GM18505 (cell line): Measurements from ENCODE around the gene STX12.
A peak's percentile ranks its signal among the peaks of the same experiment; 100 is the strongest.

Source experiments
- ATAC-seq: cut with Tn5 transposase; IDR thresholded peaks from one replicate; pipeline ENCODE4 v1.9.1; 2021; ENCODE audit not compliant: unreplicated experiment
- POLR2A ChIP-seq: IDR thresholded peaks from 4 replicates; pipeline ENCODE4 v1.6.1; 2011; ENCODE audit warnings: borderline replicate concordance; ENCODE audit not compliant: insufficient read depth, insufficient read length; ENCODE audit errors: extremely low read depth

Gene STX12

DNA sequence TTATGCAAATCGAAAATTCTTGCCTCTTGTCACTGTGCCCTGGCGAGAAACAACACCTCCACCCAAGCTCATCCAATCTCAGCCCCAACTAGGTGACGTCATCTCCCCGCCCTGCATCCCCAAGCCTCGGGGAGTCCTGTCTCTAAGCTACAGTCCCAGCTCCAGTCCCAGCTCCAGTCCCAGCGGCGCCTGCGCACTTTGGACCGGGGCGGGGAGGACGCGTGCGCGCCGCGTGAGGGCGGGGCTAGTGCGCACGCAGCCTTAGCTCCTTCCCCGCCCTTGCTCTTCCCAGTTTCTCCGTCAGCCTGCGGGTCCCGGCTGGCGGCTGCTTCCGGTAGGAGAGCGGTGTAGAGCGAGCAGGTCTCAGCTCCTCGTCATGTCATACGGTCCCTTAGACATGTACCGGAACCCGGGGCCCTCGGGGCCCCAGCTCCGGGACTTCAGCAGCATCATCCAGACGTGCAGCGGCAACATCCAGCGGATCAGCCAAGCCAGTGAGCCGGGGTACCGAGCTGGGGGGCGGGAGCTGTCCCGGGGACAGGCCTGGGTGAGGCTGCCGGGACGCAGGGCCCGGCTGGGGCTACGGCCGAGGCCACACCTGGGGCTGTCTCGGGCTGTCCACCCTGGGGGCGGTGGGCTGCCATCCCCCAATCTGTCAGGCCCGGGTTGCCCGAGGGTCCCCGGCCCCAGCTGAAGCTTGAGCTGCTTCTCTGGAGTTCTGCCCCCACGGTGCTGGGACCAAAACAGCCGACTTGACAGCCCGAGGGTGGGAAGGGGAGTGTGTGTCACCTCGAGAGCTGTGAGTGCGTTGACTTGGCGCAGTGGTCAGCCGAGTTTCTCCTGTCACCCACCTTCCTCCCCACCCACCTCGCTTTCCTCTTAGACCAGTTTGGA, at the start of gene STX12:
STX12 (plus strand) TSS at position 288 of the 894 bp plus-strand sequence; CDS start at position 377, 89 bp downstream.
- TF ChIP-seq POLR2A, result peak; percentile 87
- ATAC-seq, result peak; percentile 82

DNA sequence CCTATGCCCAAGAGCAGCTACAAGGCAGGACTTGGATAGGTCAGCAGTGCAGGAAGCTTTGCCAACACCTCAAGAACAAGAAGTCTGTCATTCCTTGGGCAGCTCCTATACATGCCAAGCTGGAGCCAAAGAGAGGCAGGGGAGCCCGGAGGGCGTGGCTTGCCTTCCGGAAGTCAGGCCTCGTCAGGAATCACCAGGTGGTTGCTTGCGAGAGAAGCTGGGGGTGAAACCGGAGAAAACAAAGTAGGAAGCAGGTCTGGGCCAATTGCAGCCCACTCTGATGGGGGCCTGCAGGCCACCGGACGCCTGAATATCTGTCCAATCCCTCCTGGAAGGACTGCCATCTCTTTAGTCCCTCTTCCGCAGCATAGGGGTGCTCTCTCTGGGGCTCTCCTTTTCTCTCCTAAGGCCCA, 48.1 kb upstream of the STX12 start:
- ATAC-seq, result no peak
- no peak for TF ChIP-seq POLR2A

DNA sequence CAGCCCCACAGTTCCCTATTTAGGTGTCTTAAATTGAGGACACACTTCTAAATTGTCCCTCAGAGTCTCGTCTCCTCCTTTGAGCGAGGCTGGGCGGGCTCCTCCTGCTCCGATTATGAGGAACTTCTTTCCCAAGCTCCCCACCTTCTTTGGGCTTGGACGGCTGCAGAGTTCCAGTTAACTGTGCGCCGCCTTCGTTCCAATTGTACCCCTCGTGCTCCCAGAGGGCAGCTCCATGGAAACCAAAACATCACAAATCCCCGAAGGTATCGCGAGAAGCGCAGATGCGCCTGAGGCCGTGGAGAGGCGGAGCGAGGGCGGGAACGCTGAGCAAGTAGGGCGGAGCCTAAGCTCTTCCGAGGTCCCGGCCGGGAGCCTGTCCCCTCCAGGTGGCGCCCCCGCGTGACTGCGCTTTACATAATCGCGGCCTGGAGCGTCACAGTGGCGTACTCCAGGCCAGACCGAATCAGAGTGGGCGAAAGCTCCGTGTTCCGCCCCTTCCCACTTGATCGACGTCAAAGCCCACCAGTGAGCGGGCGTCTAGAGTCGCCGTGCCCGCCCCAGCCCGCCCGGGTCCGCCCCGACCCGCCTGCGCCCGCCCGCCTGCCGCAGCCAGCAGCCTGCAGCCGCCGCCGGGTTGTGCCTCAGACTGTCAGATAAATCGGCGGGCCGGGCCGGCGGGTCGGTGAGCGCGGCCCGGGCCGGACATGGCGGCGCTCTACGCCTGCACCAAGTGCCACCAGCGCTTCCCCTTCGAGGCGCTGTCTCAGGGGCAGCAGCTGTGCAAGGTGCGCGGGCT, 47.4 kb upstream of the STX12 start, which contains the start of gene FAM76A:
FAM76A (plus strand) TSS at position 588 of the 799 bp plus-strand sequence; CDS start at position 708, 120 bp downstream.
- ATAC-seq, result peak; percentile 93
- peak; percentile 54 for TF ChIP-seq POLR2A

DNA sequence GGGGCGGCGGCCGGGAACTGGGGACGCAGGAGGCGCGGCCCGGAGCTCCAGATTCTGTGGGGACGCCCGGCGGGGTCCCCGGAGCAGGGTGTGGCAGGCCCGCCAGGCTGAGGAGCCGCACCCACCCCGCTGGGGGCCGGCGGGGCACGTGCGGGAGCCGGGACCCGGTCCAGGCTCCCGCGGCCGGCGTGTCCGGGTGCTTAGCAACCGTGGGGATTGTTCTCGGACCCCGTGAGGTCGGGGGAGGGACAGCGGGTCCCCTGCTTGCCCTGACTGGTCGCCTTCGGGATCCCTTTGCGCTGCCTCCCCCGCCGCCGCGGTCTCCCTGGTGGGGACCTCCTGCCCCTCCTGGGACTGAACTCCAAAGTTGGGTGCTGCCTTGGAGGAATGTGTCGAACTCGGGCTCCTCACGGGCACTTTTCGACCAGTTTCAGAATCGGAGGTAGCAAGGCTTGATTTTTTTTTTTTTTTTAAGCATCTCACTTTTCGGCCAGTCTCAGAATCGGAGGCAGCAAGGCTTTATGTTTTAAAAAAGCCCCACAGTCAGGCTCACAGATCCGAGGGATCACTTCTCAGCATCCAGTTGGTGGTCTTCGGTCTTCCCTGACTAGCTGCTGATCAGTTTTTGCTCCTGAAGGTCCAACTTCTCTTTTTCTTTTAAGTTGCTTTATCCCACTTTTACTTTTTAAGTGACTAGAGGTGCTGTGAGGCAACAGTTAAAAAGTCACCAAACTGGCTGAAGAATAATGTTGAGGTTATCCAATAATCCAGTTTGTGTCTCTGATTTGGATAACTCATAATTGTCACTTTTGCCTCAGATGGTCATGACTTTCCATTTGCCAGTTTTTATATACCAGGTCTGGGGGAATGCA, 46.6 kb upstream of the STX12 start:
- TF ChIP-seq POLR2A, result no peak
- ATAC-seq, result peak; percentile 30

DNA sequence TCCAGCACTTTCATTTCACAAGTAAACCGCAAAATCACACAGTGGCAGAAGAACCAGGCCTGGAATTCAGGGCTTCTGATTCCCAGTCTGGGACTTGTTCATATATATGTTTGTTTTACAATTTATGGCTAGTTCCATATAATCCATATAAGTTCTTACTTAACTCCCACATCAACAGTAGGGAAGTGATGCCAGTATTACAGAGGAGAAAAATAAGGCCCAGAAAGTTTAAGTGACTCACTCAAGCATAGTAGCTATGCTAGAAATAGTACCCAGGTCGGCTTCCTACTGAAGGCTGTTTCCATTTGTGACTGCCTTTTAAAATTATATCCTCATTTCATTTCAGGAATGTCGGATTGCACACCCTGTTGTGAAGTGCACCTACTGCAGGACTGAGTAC, 45.9 kb upstream of the STX12 start:
- TF ChIP-seq POLR2A, result no peak
- ATAC-seq, result no peak

DNA sequence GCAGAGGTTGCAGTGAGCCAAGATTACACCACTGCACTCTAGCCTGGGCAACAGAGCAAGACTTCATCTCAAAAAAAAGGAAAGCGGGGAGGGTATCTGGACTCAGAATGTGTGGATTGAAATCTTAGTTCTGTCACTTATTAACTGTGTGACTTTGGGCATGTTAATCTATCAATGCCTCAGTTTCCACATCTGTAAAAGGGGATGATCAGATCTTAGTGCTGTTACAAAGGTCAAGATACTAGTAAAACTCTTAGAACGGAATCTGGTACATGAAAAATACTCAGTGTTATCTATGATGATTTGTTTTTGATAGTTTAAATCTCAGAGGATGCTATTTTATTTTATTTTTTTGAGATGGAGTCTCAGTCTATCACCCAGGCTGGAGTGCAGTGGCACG, 36.8 kb upstream of the STX12 start:
- ATAC-seq, result no peak
- no peak for TF ChIP-seq POLR2A

DNA sequence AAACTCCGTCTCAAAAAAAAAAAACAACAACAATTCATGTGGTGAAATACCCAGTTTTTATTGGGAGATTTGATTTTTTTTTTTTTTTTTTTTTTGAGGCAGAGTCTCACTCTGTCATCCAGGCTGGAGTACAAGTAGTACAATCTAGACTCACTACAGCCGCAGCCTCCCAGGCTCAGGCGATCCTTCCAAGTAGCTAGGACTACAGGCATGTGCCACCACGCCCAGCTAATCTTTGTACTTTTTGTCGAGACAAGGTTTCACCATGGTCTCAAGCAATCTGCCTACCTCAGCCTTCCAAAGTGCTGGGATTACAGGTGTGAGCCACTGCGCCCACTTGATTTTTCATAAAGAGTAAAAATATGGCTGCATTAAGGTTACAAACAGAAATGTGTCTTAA, 31.9 kb upstream of the STX12 start:
- no peak for TF ChIP-seq POLR2A
- no peak for ATAC-seq

DNA sequence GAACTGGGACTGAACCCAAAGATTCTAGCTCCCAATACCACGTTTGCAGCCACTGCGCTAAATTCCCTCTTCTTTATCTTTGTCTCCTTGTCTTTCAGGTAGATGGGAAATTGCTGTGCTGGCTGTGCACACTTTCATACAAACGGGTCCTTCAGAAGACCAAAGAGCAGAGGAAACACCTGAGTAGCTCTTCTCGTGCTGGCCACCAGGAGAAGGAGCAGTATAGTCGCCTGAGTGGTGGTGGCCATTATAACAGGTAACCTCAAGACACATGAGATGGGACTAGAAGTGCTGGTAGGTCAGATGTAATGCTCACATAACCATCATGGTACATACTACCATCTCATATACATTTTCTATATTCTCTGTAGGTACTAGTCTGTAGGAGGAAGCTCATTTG, 28.5 kb upstream of the STX12 start:
- no peak for ATAC-seq
- no peak for TF ChIP-seq POLR2A

DNA sequence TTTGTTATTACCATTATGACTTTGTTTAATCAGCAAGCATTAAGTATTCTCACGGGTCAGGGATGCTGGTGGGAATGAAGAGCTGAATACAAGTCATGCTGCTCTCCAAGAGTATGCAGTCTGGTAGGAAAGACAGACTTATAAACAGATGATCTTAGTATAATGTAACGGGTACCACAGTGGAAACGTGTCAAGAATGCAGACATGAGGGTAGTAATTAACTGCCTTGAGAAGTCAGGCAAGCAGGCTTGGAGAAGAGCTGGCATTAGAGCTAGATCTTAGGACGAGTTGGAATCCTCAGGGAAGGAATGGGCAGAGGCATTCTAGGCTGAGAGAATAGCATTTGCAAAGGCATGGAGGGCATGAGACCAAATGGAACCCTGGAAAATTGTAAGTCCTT, 27.6 kb upstream of the STX12 start:
- no peak for ATAC-seq

DNA sequence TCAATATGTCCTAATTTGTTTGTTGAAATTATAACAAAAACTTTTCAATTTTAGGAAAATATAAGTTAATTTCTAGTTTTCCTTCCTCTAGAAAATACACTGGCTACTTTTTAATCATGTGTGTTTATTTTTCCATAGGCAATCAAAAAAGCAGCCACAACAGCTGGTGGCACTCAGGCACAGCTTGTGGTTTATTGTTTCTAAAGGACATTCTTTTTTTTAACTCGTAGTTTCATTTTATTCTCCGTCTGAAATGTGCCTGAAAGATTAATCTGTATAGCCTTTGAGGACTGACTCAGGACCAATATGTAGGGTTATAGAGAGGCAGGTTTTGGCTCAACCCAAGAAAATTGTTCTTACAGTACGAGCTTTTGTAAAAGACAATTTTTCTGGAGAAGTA, 20.7 kb upstream of the STX12 start:
- TF ChIP-seq POLR2A, result no peak

More for the DNA sequence above, 27.6 kb upstream of the STX12 start:
- TF ChIP-seq POLR2A, result no peak

DNA sequence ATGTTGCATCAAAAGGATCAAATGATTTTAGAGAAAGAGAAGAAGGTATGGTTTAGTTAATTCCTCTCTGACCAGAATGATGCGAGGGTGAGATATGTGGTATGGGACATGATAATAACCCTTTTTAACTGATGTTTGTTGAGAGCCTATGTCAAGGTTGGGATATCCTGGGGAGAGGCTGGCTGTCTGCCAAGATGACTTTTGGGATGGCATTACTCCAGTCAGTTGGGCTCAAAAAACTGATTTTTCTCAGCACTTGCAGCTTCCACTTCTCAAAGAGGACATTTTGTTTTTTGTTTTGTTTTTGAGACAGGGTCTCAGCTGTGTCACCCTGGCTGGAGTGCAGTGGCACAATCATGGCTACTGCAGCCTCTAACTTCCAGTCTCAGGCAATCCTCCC, 17.7 kb upstream of the STX12 start:
- no peak for TF ChIP-seq POLR2A
- no peak for ATAC-seq

More for the DNA sequence above, 20.7 kb upstream of the STX12 start:
- no peak for ATAC-seq

DNA sequence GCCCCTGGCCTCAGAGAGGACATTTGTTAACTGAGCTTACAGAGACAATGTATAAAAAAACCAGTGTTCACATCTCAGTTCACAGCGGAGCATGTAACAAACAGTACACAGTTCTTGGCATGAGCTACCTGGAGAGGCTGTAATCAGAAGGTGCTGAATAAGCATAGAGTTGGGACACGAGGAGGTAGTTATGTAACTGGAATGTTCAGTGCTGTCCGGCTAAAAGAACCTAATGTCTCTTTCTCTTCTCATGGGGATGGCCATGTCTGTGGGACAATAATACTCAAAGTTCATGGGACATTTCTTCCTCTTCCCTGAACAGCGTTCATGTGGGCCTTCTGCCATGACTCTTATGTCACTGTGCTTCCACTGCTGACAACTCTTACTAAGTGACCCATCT, 17.2 kb upstream of the STX12 start:
- no peak for ATAC-seq

DNA sequence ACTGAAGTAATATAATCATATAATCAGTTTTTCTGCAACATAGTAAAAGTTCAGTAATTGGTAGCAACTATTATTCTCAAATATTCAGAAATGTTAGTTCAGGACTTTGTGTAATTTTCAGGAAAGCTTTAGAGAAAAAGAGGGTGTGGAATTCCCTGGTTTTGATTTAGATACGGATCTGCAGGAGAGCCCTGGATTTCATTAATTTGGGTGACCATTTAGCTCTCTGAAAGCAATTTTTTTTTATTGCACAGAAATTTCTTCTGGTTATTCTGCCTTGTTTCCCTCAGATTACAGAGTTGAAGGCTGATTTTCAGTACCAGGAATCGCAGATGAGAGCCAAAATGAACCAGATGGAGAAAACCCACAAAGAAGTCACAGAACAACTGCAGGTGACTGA, 13.8 kb upstream of the STX12 start:
- no peak for ATAC-seq
- TF ChIP-seq POLR2A, result no peak

More for the DNA sequence above, 17.2 kb upstream of the STX12 start:
- no peak for TF ChIP-seq POLR2A

DNA sequence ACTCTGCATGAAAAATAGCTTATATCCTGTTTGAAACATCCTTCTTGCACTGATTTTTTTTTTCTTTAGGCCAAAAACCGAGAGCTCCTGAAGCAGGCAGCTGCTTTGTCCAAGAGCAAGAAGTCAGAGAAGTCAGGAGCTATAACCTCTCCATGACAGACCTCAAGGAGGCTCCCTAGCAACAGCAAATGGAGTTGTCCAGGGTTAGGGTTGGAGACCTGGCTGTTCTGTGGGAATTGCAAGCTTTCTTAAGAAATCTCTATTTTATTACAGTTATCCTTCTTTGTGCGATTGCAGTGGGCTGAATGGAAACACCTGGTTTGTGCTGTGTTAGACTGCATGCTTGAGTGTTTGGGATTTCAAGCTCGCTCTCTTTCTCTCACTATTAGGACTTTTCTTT, 12.6 kb upstream of the STX12 start:
- no peak for ATAC-seq
- TF ChIP-seq POLR2A, result no peak

DNA sequence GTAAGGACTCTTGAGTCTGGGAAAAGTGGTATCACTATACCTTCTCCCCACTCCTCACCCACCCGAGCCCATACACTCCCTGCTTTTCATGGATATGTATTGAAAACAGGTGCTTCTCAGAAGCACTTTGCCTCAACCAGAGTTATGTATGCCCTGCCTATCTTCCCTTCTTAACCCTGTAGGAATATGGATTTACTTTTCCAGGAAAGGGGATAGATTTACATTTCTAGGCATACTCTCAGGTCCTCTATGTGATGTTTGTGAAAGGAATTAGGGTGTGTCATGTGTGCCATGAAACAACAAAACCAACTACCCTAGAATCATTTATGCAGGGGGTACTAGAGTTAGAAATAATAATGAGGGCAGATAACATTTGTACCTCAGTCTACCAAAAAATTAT, 11.0 kb upstream of the STX12 start:
- ATAC-seq, result no peak
- no peak for TF ChIP-seq POLR2A
